Osteoblast (primary cell): Measurements from ENCODE around the gene FBN2. TPM values are rescaled to one million over a fixed set of nuclear protein-coding genes. Genes with fewer than 3 reads are reported as not detected.

Experiments
- DNase-seq: peaks from one replicate; pipeline ENCODE4 v3.0.0; 2011; ENCODE audit warnings: low spot score, mixed read lengths; ENCODE audit not compliant: insufficient read length; ENCODE audit errors: missing footprints
- H2AFZ ChIP-seq: 2 replicates; pipeline ENCODE4 v1.6.0; 2011; ENCODE audit warnings: mild to moderate bottlenecking, low read length
- H3K27ac ChIP-seq: 2 replicates; pipeline ENCODE4 v1.5.1; 2011; ENCODE audit warnings: mild to moderate bottlenecking, low read depth, low read length, moderate library complexity
- H3K27me3 ChIP-seq: 2 replicates; pipeline ENCODE4 v1.6.0; 2012; ENCODE audit warnings: mild to moderate bottlenecking, control low read depth, inconsistent platforms, low read length, moderate library complexity; ENCODE audit not compliant: insufficient read depth
- H3K36me3 ChIP-seq: 2 replicates; pipeline ENCODE4 v1.5.1; 2011; ENCODE audit warnings: mild to moderate bottlenecking, low read length, control low read depth, moderate library complexity; ENCODE audit not compliant: insufficient read depth
- H3K4me1 ChIP-seq: 2 replicates; pipeline ENCODE4 v1.5.1; 2011; ENCODE audit warnings: mild to moderate bottlenecking, low read length, control low read depth, moderate library complexity; ENCODE audit not compliant: insufficient read depth
- H3K4me2 ChIP-seq: 2 replicates; pipeline ENCODE4 v1.6.0; 2011; ENCODE audit warnings: mild to moderate bottlenecking, low read length; ENCODE audit not compliant: insufficient read depth
- H3K4me3 ChIP-seq: fragments of 200-600 bp; sonication (generic); 3 replicates; pipeline ENCODE4 v1.5.1; 2012; ENCODE audit warnings: mild to moderate bottlenecking, low read length, inconsistent platforms; ENCODE audit not compliant: insufficient read depth
- H3K79me2 ChIP-seq: 2 replicates; pipeline ENCODE4 v1.6.0; 2012; ENCODE audit warnings: mild to moderate bottlenecking, low read length, control low read depth, inconsistent platforms; ENCODE audit not compliant: insufficient read depth
- H3K9me3 ChIP-seq: 2 replicates; pipeline ENCODE4 v1.5.1; 2011; ENCODE audit warnings: low read depth, low read length, control low read depth
- H4K20me1 ChIP-seq: 2 replicates; pipeline ENCODE4 v1.6.0; 2012; ENCODE audit warnings: mild to moderate bottlenecking, low read length, control low read depth; ENCODE audit not compliant: insufficient read depth
- CTCF ChIP-seq: IDR thresholded peaks from 2 replicates; pipeline ENCODE4 v1.5.1; 2011; ENCODE audit warnings: mild to moderate bottlenecking, low read depth, low read length, moderate library complexity; ENCODE audit errors: extremely low read depth
- total RNA-seq: library from RNA; depleted of rRNA; stranded (reverse); fragments of >200 nt; gene quantifications from 2 replicates; pipeline ENCODE4 v1.2.3, GENCODE V29; 2012

FBN2 gene
- total RNA-seq, 1 donor = 16.6 TPM

DNA sequence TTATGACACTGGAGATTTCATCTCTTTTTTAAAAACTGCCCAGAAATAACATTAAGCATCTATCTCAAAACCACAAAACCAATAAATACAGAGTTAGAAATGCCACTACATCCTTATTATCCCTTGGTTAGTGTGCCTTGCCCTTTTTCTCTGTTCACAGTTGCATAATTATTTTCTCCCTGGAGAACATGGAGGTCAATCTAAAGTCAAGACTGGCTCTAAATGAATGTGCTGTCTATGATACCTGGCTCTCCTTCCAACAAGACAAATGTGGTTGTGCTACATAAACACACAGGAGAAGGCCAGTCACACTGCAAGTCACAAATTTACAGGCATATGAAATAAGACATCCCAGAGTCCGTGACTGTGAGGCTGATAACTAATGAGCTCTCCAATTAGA, 2.8 kb downstream of the FBN2 start:
- no peak overlapping the region for H3K27ac ChIP-seq
- H3K4me1 ChIP-seq = peaks cover 4% of the 10 kb centered on the region
- no peak for DNase-seq
- TF ChIP-seq CTCF = no peak
- H3K36me3 ChIP-seq = no peaks in the 10 kb centered on the region
- no peaks in the 10 kb centered on the region for H4K20me1 ChIP-seq
- H3K27me3 ChIP-seq = peaks cover 7% of the 10 kb centered on the region
- no peak overlapping the region for H2AFZ ChIP-seq
- H3K79me2 ChIP-seq = no peaks in the 10 kb centered on the region
- H3K9me3 ChIP-seq = no peaks in the 10 kb centered on the region
- H3K4me3 ChIP-seq = no peak overlapping the region
- H3K4me2 ChIP-seq = no peak overlapping the region

GRCh38 chr5:128534726-128535125, 3.3 kb downstream of the FBN2 start:
- Histone ChIP-seq H3K36me3 (no peaks in the 10 kb centered on the region), H3K27ac (no peak overlapping the region), H2AFZ (no peak overlapping the region), H3K4me3 (no peak overlapping the region), H4K20me1 (no peaks in the 10 kb centered on the region), H3K27me3 (peaks cover 7% of the 10 kb centered on the region), H3K79me2 (no peaks in the 10 kb centered on the region), H3K4me1 (peaks cover 4% of the 10 kb centered on the region), H3K4me2 (no peak overlapping the region), H3K9me3 (no peaks in the 10 kb centered on the region)
- peak; percentile 13 for DNase-seq
- no peak for TF ChIP-seq CTCF

GRCh38 chr5:128532776-128533175, 5.3 kb downstream of the FBN2 start:
- Histone ChIP-seq H3K4me1 (no peaks in the 10 kb centered on the region), H3K4me3 (no peak overlapping the region), H3K36me3 (no peaks in the 10 kb centered on the region), H3K27ac (no peak overlapping the region), H3K79me2 (no peaks in the 10 kb centered on the region), H4K20me1 (no peaks in the 10 kb centered on the region), H3K27me3 (peaks cover 3% of the 10 kb centered on the region), H3K9me3 (no peaks in the 10 kb centered on the region), H2AFZ (no peak overlapping the region), H3K4me2 (no peak overlapping the region)
- TF ChIP-seq CTCF = no peak
- DNase-seq = no peak

DNA sequence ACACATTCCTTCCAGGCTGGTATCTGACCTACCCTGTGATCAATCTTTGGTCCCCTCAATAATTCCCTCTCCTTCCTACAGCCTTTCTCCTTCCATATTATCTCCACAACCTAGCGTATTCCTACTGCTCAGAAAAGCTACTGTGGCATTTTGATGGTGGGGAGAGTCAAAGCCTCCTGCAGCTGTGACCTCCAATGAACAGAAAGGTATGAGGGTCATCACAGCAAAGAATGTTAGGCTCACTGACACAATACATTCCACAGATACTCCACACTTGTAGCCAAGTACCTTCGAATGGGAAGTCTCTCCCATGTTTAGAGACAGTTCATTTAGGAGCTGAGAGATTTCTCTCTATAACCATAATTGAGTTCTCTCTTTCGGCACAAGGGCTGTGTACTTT, 5.9 kb downstream of the FBN2 start:
- TF ChIP-seq CTCF = no peak
- H2AFZ ChIP-seq = no peak overlapping the region
- no peaks in the 10 kb centered on the region for H3K36me3 ChIP-seq
- no peaks in the 10 kb centered on the region for H4K20me1 ChIP-seq
- no peak overlapping the region for H3K27ac ChIP-seq
- no peaks in the 10 kb centered on the region for H3K9me3 ChIP-seq
- H3K27me3 ChIP-seq = peaks cover 3% of the 10 kb centered on the region
- no peak for DNase-seq
- no peaks in the 10 kb centered on the region for H3K4me1 ChIP-seq
- no peak overlapping the region for H3K4me2 ChIP-seq
- no peaks in the 10 kb centered on the region for H3K79me2 ChIP-seq
- no peak overlapping the region for H3K4me3 ChIP-seq
